Activated CD8-positive, alpha-beta memory T cell treated with anti-CD3 and anti-CD28 coated beads, Interleukin-2, amount 50 U/mL, for 48 hours (primary cell): ENCODE data around the gene RGS6.
"Not testable (repeated sequence)": the region's sequence is repeated elsewhere in the genome, so short reads cannot be mapped to it uniquely, and the experiment has no call there.

Experiments used
- DNase-seq: peaks from one replicate; pipeline ENCODE4 v3.0.0-alpha.2; 2020

Gene RGS6

DNA sequence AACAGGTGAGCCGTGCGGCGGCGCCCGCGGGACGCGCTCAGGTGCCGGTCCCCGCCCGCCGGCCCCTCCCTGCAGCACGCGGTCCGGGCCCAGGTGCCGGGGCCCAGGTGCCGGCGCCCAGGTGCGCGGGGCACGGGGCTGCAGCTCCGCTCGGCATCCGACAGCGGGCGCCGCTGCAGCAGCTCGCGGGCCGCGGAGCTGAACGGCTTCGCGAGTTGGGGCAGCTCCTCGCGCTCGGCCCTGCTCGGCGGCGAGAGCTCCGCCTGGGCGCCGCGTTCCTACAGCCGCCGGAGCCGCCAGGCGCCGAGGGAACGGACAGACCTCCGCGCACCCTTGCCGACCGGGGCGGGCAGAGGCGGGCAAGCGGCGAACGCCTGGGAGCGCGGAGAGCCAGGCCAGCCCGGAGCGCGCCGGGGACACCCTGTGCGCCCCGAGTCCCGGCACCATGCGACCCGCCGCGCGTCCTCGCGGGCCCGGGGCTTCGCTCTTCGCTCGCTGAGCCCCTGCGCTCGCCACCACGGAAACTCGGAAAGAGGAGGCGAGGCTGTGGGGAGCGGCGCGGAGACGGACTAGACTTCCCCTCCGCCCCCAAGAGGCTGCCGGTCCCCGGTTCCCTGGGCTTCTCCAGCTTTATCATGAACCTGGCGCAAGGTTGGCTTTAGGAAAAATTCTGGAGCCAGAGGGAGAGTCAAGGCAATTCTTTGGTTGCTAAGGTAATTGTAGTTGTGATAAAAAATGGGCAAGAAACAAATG is at the start of gene RGS6:
Gene RGS6, plus strand, starts transcription at position 201 of the 753 bp plus-strand sequence.
- peak; percentile 61 for DNase-seq

DNA sequence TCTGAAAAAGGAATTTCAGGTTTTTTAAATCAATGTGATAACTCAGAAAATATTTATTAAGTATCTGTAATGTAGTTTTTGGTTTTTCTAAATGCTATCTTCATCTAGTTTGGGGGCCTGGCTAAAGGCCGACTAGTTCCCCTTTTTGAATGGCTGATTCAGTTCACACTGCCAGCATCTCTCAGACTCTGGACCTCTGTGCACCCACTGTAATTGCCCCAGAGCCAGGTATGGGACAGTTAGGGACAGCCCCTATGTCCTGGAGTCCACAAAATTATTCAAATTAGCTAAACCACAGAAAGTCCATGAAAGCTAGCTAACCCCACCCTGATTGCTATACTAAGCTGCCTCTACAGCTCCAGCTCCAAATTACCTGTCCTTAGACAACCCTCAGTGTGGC is 49.1 kb upstream of the RGS6 start:
- DNase-seq: no peak

DNA sequence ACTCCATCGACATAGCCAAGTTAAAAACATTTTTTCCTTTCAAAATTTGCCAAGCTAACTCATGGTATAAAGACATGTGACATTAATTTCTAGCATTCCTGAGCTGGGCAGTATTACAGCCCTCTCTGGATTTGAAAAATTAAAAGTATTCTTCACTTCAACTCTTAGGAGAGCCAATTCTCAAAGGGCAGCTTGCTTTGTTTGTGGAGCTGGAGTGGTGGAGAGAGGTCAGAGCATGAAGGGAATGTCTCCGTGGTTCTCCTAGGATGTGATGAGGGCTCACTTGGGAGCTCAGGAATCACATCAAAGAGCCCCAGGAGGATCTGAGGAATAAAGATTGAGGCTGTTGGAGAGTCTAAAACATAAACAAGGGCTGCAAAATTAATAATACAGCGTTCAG is 46.9 kb upstream of the RGS6 start:
- no peak for DNase-seq

DNA sequence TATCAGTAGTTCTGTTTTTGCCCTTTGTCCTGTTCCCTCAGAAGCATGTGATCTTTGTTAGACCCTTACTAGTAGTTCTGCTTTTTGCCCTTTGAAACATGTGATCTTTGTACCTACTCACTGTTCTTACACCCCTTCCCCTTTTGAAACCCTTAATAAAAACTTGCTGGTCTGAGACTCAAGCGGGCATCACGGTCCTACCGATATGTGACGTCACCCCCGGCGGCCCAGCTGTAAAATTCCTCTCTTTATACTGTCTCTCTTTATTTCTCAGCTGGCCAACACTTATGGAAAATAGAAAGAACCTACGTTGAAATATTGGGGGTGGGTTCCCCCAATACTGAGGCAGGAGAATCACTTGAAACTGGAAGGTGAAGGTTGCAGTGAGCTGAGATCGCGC is 44.4 kb upstream of the RGS6 start:
- not testable (repeated sequence) for DNase-seq

DNA sequence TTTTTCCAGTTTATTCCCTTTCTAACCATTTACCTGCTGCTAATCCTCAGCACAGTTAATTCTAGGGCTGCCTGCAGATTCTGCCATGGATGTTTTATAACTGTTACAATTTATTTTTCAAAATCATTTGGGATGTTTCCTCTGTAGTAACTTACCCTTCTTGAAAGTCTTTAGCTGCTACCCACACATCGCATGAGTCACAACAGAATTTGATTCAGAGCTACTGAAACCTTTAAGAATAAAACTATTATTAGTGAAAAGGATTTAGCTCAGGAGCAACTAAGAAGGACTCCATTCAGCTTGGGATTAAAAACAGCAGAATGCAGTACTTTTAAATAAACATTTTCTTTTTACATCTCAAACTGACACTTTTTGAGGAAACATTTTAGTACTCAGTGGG is 41.7 kb upstream of the RGS6 start:
- no peak for DNase-seq

DNA sequence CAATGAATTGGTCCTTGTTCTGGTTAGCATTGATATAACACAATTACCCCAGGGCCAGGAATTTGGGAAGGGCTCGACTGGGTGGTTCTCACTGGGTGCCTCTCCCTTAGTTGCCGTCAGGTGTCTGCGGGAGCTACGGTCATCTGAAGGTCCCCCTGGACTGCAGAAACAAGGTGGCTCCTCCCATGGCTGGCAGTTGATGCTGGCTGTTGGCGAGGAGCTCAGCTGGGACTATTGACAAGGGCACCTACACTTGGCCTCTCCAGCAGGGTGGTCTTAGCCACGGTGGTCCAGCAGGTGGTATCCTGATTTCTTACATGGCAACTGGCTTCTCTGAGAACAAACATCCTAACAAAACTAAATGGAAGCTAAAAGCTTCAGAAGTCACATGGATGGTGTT is 41.0 kb upstream of the RGS6 start:
- DNase-seq: no peak

DNA sequence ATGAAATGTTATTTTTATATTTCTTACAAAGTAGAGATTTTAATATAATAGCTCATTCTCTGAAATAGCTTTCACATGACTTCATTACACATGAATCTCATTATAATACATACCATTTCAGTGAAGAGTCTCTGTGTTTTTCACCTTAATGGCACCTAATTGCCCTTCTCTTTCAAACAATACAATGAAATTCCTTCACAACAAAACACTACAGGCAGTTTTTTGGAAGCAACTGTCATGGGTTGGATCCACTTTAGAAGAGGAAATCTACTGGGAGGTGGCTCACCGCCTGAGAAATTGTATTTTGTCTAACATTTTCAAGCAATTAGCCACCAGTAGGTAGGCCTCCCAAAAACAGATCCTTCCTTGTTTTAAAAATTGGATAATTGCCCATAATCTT is 40.3 kb upstream of the RGS6 start:
- no peak for DNase-seq

DNA sequence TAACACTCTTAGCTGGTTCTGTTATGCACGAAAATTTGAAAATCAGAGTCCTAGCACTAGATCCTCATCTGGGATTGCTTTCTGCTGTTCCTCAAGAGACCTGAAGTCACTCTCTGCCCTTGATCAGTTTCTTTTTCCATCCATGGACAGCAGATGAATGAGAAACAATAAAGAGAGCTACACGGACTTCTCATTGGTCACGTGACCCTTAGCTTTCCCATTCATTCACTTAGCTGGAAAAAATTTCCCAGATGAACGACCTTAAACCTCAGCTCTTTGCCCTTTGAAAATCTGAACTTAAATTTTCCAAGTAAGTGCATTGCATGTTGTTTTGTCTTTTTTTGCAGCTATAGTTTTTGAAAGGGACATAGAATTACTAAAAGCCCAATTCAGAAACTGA is 27.2 kb upstream of the RGS6 start:
- DNase-seq: no peak

DNA sequence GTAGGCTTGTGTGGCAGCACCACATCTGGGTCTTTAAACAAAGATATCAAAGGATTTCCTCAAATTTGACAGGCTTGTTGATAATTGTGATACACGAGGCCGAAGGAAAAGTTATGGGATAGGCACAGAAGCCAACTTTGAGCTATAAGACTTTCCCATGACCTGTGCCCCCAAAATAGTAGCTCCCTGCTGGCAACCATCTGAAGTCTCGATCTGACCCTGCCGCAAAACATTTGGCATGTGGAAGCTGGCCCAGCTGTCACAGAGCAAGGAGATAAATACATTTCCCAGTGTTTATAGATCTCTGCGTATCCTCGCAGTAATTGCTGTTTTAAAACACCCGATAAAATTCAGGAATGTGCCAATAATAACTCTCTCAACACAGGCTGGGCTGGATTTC is 26.4 kb upstream of the RGS6 start:
- no peak for DNase-seq

DNA sequence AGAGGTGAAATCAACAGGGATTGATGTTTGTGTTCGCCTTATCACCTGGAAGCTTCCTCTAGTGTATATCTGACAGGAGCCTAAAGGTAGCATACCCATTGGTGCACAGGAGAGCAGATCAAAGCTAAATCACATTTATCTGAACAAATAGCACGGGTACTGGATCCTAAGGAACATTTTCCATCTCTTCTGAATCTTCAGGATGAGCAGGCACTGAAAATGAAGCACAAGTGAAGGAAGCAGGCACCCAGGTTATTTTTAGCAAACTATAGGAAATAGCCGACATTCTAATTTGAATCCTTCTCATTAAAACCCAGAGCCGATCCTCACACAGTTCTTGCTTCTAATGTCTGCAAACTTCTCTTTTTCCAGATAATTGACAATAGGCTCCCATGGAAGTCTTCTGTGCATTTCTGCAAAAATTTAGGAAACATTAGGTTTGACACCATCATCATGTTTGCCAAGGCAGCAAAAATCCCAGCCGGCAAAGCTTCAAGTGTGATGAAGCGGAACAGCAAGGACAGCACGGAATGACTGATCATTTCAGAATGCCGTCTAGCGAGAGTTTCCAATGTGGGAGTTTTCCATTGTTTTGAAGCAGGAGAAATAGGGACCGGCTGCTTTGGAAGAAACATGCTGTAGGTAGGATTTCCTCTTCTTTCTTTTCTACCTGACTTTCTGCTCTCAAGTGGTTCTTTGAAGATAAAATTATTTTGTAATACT is 24.3 kb upstream of the RGS6 start:
- no peak for DNase-seq

DNA sequence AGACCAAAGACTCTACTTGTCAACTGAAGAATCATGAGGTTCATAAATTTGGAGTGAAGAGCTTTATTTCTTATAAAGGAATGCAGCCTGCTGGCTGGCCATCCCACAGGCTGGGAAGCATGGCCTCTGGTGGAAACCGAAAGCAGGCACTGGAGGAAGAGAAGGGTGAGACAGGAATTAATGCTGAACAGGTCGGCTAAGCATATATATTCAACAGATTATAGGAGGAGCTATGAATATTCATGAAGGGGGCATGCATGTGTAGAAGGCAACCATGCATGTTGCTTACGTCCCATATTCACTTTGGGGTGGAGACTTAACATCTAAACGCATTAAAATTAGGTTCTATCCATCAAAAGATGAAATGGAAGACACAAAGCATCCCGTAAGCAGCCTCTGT is 20.6 kb upstream of the RGS6 start:
- no peak for DNase-seq

DNA sequence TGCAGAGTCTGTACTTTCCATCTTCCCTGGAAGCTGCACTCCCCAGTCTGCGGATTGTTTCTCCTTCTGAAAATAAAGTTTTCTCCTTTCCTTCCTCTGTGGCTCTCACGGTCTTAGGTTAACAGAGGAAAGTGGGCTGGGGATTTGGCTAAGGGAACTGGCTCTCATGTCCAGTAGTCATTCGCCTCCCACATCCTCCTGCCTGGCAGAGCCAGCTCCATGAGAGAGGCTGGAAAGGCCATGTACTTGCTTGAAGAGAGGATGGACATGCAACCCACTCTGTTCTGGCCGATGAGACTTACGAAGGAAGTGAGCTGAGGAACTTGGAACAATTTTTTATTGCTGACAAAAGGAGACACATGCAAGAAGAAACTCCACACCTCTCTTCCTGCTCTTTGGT is 18.9 kb upstream of the RGS6 start:
- no peak for DNase-seq

DNA sequence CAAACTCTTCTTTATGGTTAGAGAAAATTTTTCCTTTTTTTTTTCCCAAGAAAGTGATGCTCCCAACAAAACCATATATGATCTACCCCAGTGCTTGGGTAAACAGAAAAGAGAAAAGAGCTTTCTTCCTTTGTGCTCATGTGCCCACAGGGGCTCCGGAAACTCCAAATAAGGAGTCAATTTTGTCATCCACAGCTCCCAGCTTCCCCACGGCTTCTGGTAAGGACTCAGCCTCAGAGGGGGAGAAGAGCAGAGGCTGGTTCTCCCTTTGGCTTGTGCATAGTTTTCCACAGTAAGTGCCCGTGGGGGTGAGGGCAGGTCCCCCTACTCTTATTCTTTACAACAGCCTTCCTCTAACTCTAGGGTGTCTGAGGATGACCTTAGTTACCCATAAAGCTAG is 13.3 kb upstream of the RGS6 start:
- no peak for DNase-seq

DNA sequence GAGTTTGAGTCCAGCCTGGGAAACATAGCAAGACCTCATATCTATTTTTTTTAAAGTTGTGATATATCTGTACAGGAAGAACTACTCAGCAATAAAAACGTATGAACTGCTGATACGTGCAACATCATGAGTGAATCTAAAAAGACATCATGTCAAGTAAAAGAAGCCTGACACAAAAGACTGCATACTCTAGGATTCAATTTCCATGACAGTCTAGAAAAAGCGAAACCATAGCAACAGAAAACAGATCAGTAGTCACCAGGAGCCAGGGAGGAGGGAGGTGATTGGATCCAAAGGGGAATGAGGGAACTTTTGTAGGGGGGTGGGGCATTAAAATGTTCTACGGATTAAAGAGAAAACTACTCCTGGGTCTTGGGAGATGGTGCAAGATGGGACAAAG is 8.7 kb upstream of the RGS6 start:
- DNase-seq: no peak

DNA sequence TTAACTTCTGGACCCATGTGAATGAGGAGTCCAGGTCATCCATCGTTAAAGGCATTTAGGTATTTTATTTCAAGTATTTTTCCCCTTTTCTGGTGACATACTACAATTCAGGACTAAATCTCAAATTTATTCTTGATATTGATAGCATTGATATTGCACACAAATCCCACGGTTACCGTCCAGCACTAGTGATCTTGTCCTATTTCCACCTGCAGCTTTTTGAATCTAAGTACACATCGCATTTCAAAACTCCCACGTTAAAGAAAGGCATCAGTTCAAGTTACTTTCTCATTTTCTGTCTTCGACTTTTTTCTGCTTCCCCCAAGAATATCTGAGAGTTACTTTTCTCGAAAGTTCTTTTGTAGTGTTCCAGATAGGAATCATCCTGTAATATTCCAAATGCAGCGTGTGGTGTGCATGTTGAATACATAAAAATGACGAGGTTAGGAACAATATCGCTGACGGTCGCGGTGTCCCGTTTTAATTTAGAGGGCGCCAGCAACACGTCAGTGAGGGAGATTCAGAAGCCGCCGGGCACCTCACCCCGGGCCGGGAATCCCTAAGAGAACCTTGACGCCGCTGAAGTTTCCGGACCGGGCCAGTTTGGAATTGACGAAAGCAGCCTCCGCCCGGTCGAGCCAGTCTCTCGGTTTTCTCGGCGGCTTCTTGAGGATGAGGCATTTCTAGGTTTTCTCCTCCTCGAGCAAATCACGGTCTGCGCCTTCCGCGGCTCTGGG is 569 bp upstream of the RGS6 start:
- DNase-seq: peak; percentile 57

DNA sequence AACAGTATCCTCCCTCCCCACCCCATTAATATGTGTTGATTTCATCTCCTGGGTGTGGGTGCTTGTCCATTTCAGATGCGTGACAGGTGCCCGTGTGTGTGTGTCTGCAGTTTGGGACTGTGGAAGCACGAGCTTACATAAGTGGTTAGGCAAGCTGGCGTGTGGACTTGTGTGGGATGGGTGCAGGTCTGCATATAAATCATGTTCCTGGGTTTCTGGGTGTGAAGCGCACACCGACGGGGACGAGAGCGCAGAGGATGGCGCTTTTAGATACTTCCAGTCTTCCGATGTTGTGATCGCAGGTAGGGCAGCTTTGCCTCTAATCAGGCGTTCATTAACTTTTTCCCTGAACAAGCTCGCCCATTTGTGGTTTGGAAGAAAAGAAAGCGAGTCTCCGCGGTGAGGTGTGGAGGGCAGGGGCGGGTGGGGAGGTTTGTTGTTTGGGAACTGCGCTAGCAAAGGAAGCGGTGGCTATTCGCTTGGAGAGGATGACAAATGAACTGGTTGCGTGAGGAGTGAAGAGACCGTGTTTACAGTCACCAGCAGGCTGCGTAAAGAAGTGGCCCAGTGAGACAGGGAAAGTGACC is 865 bp downstream of the RGS6 start:
- DNase-seq: peak; percentile 55

DNA sequence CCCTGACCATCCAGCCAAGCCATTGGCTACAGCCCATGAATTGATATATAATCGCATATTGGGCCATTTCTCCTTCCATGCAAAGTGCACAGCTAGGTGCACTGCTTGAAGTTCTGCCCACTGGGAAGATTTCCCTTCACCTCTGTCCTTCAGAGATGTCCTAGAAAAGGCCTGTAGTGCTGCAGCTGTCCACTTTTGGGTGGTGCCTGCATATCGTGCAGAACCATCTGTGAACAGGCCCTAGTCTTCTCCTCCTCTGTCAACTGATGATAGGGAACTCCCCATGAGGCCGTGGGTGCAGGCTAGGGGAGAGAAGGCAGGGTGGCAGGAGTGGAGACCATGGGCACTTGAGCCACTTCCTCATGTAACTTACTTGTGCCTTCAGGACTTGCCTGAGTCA is 6.0 kb downstream of the RGS6 start:
- DNase-seq: not testable (repeated sequence)

DNA sequence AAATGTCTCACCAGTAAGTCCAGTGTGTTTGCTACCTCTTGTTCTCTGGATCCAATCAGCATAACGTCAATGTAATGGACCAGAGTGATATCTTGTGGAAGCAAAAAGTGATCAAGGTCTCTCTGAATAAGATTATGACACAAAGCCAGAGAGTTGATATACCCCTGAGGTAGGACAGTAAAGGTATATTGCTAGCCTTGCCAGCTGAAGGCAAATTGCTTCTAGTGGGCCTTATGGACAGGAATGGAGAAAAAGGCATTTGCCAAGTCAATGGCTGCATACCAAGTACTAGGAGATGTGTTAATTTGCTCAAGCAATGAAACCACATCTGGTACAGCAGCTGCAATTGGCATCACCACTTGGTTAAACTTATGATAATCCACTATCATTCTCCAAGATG is 7.1 kb downstream of the RGS6 start:
- not testable (repeated sequence) for DNase-seq

DNA sequence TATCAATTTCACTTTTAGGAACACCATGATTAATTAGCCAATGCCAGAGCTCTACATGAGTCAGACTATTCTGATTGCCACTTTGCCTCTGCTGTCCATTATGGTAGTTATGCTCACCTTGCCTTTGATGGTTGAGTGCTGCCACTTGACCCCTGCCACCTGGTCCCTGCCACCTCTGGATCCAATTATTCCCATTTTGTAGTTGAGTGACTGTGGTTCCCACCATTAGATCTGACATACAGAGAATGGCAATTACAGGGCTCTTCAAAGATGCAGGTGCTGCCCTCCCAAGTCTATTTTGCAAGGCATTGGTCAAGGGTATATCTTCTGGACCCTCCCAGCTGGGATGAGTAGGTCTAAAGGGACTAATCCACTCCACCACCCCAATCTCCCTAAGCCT is 8.3 kb downstream of the RGS6 start:
- not testable (repeated sequence) for DNase-seq

DNA sequence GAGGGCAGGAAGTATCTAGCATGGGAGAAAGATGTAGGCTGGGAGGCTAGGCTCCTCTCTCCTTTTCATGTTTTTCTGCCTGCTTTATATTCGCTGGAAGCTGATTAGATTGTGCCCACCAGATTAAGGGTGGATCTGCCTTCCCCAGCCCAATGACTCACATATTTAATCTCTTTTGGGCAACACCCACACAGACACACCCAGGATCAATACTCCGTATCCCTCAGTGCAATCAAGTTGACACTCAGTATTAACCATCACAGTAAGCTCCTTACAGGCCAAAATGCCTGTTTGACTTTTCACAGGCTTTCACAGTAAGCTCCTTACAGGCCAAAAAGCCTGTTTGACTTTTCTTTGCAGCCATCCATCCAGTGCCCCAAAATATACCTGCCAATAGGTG is 9.4 kb downstream of the RGS6 start:
- DNase-seq: not testable (repeated sequence)

DNA sequence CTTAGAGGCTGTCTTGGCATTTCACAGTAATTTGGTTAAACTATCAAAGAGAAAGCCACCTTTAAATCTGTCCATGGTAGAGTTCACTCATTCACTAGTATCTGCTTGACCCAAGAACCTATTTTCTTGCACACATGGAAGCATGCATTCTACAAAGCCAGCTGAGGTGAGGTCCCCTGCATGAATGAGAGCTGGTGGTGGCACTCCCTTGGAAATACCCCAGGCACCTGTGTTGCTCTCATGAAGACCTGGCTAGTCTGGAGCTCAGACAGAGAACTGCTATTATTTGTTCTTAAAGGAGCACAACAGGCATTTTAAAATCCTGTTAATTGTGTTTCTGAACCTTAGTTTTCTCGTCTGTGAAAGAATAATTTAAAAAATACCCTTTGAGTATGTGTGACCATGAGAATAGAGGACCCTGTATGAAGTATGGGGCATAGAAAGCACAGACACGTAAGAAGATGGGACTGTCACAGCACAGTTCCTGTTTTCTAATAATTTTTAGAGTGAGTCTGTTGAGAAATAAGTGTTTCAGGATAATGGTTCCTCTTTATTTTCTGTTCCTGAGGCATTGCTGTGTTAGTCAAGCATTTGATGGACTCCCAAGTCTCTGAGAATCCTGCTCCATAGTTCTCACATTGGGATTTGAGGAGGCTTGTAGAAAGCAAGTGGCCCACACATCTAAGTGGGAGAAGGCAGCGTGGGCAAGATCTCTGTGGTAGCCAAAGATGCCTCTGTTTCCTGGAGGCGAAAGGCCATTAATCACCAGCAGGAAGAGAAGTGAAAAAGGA is 10.9 kb downstream of the RGS6 start:
- DNase-seq: no peak

DNA sequence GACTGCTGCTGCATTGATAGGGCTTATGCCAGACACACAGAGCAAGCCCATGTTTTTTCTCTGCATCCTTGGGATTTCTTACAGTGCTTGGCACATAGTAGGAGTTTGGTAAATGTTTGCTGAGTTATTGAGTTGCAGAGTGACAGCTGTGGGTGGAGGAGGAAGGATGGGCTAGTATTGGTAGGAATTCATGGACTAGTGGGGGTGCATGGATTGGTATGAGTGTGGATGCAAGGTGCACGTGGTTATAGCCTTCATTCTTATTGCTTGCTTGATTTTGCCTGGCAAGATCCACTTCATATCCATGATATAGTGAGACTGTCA is 11.4 kb downstream of the RGS6 start:
- no peak for DNase-seq

DNA sequence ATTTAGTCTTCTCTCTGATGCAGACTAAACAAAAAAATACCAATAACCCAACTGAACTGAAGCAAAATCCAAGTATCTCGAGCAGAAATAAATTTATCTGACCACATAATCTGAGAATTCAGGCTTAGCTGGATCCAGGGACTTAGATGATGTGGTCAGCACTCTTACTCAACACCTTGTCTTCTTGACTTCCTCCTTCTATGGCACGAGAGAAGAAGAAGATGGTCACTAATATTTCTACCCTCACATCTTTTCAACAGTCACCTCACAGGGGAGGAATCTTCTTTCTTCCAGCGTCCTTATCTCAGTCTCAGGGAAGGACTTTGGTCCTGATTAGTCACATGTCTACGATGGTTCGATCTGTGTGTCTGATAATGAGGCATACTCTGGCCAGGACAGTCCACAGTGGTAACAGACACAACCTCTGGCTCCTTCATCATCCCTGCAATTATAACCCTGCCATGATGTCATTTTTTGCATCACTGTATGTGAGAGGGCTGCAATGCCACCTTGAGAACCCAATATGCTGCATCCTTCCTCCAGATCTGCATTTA is 15.8 kb downstream of the RGS6 start:
- no peak for DNase-seq
